ENCODE data around the gene KERA. TPM values are rescaled to one million over a fixed set of nuclear protein-coding genes. Genes with fewer than 3 reads are reported as not detected.

Gene KERA
- total RNA-seq: 0.18 TPM in 1 of 2 replicates, not detected in the other

DNA sequence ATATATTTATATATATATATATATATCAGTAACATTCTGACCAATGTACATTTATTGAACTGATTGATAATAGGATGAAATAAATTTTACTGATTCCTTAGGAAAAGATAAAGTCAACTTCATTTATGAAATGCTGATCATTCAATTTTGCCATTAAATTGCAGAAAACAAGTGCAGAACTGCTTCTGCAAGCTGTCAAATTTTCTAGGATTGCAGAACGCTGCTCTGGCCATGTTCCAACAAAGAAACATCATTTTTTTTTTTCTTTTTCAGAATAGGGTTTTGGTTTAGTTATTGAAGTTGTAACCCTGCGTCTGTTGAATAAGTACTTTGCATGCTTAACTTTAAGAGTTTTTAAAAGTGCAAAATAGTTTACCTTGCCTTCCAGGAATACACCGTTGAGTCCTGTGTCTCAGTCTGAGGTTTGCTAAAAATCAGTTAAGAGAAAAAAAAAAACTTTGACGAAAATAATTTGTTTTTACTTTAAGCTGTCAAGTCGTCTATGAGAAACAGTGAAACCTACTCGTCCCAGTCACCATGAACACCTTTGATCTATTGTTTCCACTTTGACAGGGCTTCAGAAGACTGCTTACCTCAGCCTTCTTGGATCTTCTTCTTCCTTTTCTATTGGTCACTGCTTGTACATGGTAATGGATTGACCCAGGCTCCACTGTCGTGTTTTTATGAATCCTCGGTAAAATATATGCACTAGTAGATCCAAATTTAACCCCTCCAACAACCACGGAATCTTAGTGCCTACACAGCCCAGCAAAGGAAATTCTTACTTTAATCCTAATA, at the start of gene KERA:
Gene KERA (minus strand): TSS at position 657 of the 798 bp plus-strand sequence. CDS start 1,743 bp downstream, outside the sequence.

GRCh38 chr12:91004872-91005271, 53.0 kb downstream of the KERA start, which contains the start of gene EPYC:
TSS of gene EPYC (minus strand) at chr12:91004972. CDS start at chr12:91002565, 2,407 bp downstream.

Other genes with a start within 250 kb of the KERA start
- gene CCER1, start 102.8 kb downstream of the KERA start, total RNA-seq: not detected in 2 replicates
- 0.18 TPM in 1 of 2 replicates, not detected in the other for gene EPYC, start 53.1 kb downstream of the KERA start, total RNA-seq
- 304 and 309 TPM in 2 replicates for gene LUM, start 53.5 kb upstream of the KERA start, total RNA-seq
- 320 and 329 TPM in 2 replicates for gene DCN, start 124.8 kb upstream of the KERA start, total RNA-seq

Measured in myometrial cell (primary cell).